Ammon's horn (tissue), 1 donor: ENCODE results near the gene POU6F2.

Experiments used
- DNase-seq: peaks from one replicate; pipeline ENCODE4 v3.0.0-alpha.2; 2016; ENCODE audit warnings: low spot score

The POU6F2 gene

DNA sequence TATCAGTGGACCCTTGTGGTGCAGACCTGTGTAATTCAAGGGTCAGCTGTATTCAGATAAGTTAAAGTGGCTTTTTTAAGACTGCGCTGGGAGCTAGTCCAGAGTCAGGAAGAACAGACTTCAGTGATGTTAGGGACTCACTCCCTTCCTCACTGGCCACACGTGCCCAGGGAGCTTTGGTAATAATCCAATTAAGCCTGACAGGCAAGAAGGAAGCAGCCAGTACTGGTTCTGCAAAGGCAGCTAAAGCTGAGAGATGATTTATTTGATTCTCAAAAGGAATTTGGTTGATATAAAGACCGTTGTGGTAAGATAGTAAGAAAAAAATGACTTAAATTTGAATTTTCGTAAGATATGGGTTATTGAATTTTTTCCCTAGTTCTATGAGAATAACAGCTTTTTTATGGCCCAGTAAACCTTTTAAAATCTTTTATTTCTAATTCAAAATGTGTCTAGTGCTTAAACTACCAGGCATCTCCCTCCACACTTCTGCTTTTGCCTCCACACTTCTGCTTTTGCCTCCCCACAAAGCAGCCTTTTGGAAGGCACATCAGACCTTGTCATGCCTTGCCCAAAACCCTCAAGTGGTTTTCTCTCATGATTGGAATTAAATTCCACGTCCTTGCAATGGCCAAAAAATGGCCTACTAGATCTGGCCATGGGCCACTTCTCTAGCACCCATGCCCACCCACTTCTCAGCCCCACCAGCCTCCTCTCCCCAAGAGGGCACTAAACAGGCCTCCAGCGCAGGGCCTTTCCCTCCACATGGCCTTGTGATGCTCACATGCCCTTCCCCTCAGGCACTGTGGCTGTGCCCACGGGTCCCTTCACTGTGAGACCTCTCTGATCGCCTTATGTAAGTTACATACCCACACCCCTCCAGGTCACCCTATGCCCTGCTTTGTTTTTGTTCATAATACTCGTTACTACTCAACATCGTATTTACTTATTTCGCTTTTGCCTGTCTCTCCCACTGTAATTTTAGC is 92.5 kb downstream of the POU6F2 start:
- DNase-seq: no peak

GRCh38 chr7:39071116-39071515 is 93.4 kb downstream of the POU6F2 start:
- DNase-seq: no peak

GRCh38 chr7:39073432-39073831 is 95.7 kb downstream of the POU6F2 start:
- peak; percentile 36 for DNase-seq

DNA sequence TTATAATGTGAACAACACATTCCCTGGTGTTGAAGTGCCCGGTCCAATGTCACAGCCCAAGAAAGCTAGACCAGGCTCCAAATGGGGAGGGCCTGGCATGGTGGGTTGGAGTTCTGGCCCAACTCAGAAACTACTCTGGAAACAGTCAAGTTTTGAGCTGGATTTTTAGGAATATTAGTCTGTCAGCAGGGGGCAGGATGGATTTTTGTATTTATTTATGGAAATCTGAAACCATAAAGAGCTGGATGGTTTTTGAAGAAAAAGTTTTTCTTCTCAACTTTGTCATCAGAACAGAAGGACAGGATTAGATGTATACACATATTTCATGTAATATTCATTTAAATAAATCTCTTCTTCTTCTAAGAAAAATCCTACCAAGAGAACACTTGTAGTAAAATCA is 97.5 kb downstream of the POU6F2 start:
- DNase-seq: no peak

DNA sequence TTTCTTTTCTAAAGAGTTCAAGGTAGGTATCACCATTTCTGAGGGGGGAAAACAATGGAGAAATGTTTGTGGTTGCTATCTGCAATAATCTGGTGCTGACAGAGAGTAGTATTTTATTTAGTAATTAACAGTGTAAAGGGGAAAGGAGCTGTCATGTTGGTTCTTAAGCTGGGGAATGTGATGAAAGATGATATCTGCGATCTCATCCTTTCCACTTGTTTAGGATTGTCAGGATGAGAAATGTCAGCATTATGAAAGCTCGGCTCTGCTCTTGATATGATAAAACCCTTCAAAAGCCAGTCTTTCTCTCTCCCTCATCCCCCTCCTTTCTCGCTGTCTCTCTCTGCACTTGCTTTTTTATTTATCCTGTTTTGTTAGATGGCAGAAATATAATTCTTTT is 106.1 kb downstream of the POU6F2 start:
- no peak for DNase-seq

DNA sequence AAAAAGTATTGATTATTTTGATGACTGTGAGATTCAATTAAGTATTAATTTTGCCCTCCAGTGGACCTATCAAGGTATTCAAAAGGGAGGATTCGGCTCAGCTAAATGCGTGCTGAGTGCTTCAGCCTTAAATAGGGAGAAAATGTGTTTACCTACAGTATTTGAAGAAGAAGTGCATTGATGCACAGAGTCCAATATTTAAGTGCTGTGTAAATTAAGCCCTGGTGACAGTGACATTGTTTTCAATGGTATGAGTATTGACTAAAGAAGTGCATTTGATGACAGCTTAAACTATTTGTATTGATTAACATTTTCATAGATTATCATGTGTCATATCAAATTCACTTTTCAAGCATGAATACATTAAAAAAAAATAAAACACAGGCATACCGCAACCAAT is 106.6 kb downstream of the POU6F2 start:
- DNase-seq: no peak

GRCh38 chr7:39085189-39085588 is 107.5 kb downstream of the POU6F2 start:
- DNase-seq: no peak

- no peak for DNase-seq
Observed at GRCh38 chr7:39085590-39086049, 107.9 kb downstream of the POU6F2 start.

DNA sequence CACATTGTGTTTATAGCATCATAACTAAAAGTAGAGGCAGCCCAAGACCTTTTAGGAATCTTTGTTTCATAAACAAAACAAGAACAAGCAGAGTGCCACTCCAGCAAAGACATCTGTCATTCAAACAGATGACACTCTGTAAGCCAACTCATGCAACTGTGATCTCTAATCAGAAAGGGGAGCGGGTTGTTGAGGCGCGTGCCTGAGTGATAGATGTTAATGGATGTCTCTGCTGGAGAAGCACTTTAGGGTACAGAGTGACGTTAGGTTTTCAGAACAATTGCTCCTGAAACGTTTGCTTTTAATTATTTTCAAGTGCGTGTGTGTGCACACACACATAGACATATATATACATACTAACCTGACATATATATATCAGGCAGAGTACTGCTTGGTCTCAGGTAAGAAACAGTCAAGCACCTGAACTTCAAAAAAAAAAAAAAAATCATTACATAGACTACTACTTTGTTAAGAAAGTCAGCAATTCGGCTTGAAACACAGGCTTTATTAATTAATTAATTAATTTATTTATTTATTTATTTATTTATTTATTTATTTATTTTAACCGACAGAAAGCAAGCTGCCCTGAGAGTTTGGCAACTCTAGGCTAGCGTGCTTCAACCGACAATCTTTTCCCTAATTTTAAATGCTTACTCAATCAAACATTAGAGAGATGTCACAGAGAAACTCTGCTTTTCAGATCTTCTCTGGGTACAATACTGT is 109.1 kb downstream of the POU6F2 start:
- DNase-seq: no peak

GRCh38 chr7:39088730-39089593 is 111.3 kb downstream of the POU6F2 start:
- no peak for DNase-seq

- no peak for DNase-seq
Observed at GRCh38 chr7:39091145-39091544, 113.4 kb downstream of the POU6F2 start.

- DNase-seq: no peak
Observed at GRCh38 chr7:39091774-39092173, 114.1 kb downstream of the POU6F2 start.

- no peak for DNase-seq
Observed at GRCh38 chr7:39094731-39095130, 117.0 kb downstream of the POU6F2 start.

DNA sequence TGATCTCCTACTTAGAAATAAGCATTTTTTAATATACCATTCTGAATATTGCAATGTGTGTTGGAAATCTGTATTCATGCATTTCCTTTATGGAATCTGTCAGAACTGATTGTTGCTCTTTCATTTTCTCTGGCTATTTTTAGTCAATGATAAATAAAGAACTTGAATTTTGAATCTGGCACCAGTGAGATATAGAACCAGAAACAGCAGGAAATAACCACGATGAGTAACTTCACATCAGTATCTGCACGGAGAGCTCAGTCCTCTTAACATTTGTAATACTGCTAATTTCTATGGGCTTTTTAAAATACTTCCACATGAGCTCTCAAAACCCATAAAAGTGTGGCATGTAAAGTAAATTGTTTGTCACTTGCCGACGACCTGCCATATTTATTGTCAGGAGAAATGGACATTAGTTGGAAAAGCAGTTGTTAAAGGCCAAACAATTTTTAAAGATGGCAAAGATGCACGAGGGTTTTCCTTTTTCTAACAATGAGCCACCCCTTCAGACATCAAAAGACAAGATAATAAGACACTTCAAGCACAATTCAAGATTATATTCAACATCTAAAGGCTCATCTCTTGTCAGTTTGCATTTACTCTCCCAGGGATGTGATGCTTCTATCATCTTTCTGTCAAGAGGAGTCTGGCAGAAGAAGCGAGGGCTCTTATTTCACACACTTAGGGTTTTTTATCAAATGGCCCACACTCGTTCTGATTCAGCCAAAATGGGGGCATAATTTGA is 118.3 kb downstream of the POU6F2 start:
- no peak for DNase-seq

DNA sequence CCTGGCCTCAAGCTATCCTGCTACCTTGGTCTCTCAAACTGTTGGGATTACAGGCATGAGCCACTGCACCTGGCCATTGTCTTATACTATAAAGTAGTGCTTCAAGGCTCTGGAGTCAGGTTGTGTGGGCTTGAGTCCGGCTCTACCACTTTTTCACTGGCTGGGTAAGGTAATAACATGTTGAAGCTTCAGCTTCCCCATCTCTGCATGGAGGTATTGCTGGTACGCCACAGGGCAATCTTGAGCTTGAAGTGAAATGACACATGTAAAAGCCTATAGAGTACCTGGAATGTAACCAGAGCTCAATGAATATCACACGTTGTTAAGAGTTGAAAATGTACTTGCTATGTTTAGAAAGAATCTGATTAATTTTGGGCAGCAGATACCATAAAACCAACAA is 120.8 kb downstream of the POU6F2 start:
- DNase-seq: no peak

DNA sequence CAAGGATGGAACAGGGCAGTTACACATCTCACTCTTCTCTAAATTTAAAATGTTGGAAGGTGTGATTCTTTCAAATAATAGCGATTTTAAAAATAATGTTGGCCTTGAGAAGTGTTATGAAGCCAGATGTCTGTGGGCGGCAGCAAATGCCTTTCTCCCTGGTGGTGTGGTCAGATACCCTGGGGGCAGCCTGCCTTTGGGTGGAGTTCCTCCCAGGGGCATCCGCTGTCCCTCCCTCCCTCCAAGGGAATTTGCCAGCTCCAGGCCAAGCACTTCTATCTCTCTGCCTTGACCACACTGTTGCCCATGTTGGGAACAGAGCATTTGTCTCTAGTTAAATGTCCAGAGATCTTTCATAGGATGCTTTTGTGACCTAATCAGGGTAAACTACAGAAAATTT is 121.4 kb downstream of the POU6F2 start:
- DNase-seq: no peak

- DNase-seq: no peak
Observed at GRCh38 chr7:39100270-39100669, 122.6 kb downstream of the POU6F2 start.

DNA sequence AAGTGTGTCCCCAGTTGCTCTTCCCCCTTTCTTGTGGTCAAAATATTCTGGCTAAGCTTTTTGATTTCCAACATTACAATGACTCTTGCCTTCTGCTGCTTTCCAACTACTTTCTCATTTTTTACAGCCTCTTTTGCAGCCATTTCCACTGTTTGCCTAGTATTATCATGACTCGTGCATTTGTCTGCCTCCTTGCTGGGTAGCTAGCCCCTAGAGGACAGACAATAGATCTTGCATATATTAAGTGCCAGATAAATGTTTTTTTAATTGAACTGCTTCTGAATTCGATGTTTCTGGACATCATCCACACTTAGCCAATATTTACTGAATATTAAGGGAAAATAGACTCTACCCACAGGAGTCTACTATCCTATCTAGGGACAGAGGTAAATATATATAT is 124.5 kb downstream of the POU6F2 start:
- no peak for DNase-seq

DNA sequence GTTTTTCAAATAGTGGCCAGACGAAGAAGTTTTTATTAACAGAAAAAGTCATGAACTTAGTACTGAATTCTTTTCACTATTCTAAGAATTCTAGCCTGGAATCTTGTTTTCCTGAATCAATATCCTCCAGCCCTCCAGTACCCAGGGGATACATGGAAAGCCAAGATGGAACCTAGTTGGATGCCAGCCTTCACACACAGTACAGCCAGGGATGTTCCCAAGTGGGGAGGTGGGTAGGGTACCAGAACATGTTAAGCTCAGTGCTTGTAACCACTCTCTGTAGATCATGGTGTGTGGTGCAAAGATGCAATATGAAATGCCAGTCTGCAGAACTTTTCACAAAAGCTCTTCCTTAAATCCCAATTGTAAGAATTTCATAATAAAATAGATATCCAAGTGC is 128.0 kb downstream of the POU6F2 start:
- DNase-seq: no peak

- no peak for DNase-seq
Observed at GRCh38 chr7:39125846-39126245, 148.1 kb downstream of the POU6F2 start.

- DNase-seq: no peak
Observed at GRCh38 chr7:39127058-39127457, 149.3 kb downstream of the POU6F2 start.
